K562 (cell line): ENCODE results near the gene OGDH. TPM values are rescaled to one million over a fixed set of nuclear protein-coding genes. Genes with fewer than 3 reads are reported as not detected.
A peak's percentile ranks its signal among the peaks of the same experiment; 100 is the strongest.

Source experiments
- BCOR ChIP-seq: fragments of 450-650 bp; IDR thresholded peaks from 2 replicates; pipeline ENCODE4 v1.6.1; 2016
- ETS2 ChIP-seq: IDR thresholded peaks from 2 replicates; pipeline ENCODE4 v1.6.1; 2016; ENCODE audit warnings: borderline replicate concordance, missing genetic modification characterization, mild to moderate bottlenecking, moderate library complexity, missing compliant biosample characterization; ENCODE audit not compliant: poor library complexity, severe bottlenecking
- JUND ChIP-seq, 2 experiments: IDR thresholded peaks; 2 replicates in 1 of 2; 3 replicates in 1 of 2; pipeline ENCODE4 v1.6.1; 2011; ENCODE audit warnings: borderline replicate concordance in 2 of 2, low read depth in 2 of 2, low read length in 2 of 2, improper control_type of control experiment in 1 of 2, missing biosample characterization in 1 of 2, missing genetic modification characterization in 1 of 2, missing genetic modification reagents in 1 of 2
- NFATC3 ChIP-seq: fragments of 450-650 bp; IDR thresholded peaks from 2 replicates; pipeline ENCODE4 v1.6.1; 2017; ENCODE audit warnings: mild to moderate bottlenecking
- PURB ChIP-seq: sonication (generic); formaldehyde crosslinking; IDR thresholded peaks from 2 replicates; pipeline ENCODE4 v1.9.0; 2021; ENCODE audit warnings: low read depth, mild to moderate bottlenecking, missing genetic modification reagents
- WHSC1 ChIP-seq: IDR thresholded peaks from one replicate; pipeline ENCODE4 v1.6.1; 2012; ENCODE audit warnings: low read length, control low read depth, inconsistent platforms
- ZNF449 ChIP-seq: fragments of 250-450 bp; sonication (Bioruptor Pico); IDR thresholded peaks from 2 replicates; pipeline ENCODE4 v1.8.0; 2022; ENCODE audit warnings: moderate library complexity, mild to moderate bottlenecking, inconsistent platforms
- ZNF589 ChIP-seq: fragments of 200-800 bp; sonication (Bioruptor generic); IDR thresholded peaks from 2 replicates; pipeline ENCODE4 v1.6.1; 2016; ENCODE audit warnings: low read depth, missing genetic modification characterization, missing compliant biosample characterization
- ZNF707 ChIP-seq: fragments of 250-450 bp; sonication (Bioruptor Pico); conservative IDR thresholded peaks from 2 replicates; pipeline ENCODE4 v1.8.0; 2022; ENCODE audit warnings: inconsistent platforms, mild to moderate bottlenecking, moderate library complexity
- polyA plus RNA-seq, 8 experiments: library from polyadenylated mRNA; depleted of rRNA in 4 of 8; stranded (reverse) in 5 of 8; unstranded in 3 of 8; fragments of >200 nt; fragmentation: Nextera tagmentation in 2 of 8; fragmentation: Illumina TruSeq in 1 of 8; extraction: Ambion mirVana in 2 of 8; extraction: Trizol in 1 of 8; gene quantifications; 2 replicates each; pipeline versions ENCODE4 v1.2.1 to v1.2.3, GENCODE V29; 2011 to 2014; ENCODE audit warnings: inconsistent platforms in 1 of 8, missing spikeins in 1 of 8
- total RNA-seq, 7 experiments: library from RNA; depleted of rRNA in 6 of 7; stranded (reverse); fragments of >200 nt in 6 of 7; fragmentation: Illumina TruSeq in 2 of 7; extraction: Trizol in 2 of 7; gene quantifications; 2 replicates each; pipeline versions ENCODE4 v1.2.1 to v1.2.3, GENCODE V29; 2011 to 2021; ENCODE audit warnings: low replicate concordance in 1 of 7
- TF ChIP-seq, protein P1 (sequence below), 2 experiments: fragments of 150-350 bp in 1 of 2; IDR thresholded peaks; 2 replicates each; pipeline ENCODE4 v1.6.1; 2012 to 2016; ENCODE audit warnings: low read depth in 2 of 2, low read length in 2 of 2, mild to moderate bottlenecking in 1 of 2, moderate library complexity in 1 of 2
- TF ChIP-seq, protein P2 (sequence below): sonication (generic); formaldehyde crosslinking; IDR thresholded peaks from 2 replicates; pipeline ENCODE4 v1.4.0; 2020; ENCODE audit warnings: mild to moderate bottlenecking, missing genetic modification reagents
- TF ChIP-seq, protein P3 (sequence below): fragments of 250-450 bp; sonication (Bioruptor Pico); IDR thresholded peaks from 2 replicates; pipeline ENCODE4 v1.8.0; 2022; ENCODE audit warnings: moderate library complexity, mild to moderate bottlenecking, inconsistent platforms
- TF ChIP-seq, protein P4 (sequence below): fragments of 250-450 bp; sonication (Bioruptor Pico); IDR thresholded peaks from 2 replicates; pipeline ENCODE4 v1.5.0; 2021; ENCODE audit warnings: mild to moderate bottlenecking, moderate library complexity
- TF ChIP-seq, protein P5 (sequence below): fragments of 250-450 bp; sonication (Bioruptor Pico); IDR thresholded peaks from 2 replicates; pipeline ENCODE4 v1.8.0; 2022; ENCODE audit warnings: inconsistent platforms, mild to moderate bottlenecking, moderate library complexity, borderline replicate concordance

Gene OGDH
- total and polyA plus RNA-seq, 9 of the 15 experiments (the other 6 are each of a cell fraction or from before 2014, with no cell fraction given) = 3.1 to 80.3 (median 23.5) TPM

DNA sequence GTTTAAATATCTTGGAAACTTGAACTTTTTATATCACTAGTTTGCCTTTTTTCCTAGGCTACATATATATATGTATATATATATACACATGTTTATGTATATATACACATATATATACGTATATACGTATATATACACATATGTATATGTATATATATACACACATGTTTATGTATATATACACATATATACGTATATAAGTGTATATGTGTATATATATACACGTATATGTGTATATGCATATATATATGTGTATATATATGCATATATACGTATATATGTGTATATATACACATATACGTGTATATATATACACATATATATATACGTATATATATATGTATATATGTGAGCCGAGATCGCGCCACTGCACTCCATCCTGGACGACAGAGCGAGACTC lies 10.1 kb downstream of the OGDH start (continued):
- TF ChIP-seq, protein P1, sequence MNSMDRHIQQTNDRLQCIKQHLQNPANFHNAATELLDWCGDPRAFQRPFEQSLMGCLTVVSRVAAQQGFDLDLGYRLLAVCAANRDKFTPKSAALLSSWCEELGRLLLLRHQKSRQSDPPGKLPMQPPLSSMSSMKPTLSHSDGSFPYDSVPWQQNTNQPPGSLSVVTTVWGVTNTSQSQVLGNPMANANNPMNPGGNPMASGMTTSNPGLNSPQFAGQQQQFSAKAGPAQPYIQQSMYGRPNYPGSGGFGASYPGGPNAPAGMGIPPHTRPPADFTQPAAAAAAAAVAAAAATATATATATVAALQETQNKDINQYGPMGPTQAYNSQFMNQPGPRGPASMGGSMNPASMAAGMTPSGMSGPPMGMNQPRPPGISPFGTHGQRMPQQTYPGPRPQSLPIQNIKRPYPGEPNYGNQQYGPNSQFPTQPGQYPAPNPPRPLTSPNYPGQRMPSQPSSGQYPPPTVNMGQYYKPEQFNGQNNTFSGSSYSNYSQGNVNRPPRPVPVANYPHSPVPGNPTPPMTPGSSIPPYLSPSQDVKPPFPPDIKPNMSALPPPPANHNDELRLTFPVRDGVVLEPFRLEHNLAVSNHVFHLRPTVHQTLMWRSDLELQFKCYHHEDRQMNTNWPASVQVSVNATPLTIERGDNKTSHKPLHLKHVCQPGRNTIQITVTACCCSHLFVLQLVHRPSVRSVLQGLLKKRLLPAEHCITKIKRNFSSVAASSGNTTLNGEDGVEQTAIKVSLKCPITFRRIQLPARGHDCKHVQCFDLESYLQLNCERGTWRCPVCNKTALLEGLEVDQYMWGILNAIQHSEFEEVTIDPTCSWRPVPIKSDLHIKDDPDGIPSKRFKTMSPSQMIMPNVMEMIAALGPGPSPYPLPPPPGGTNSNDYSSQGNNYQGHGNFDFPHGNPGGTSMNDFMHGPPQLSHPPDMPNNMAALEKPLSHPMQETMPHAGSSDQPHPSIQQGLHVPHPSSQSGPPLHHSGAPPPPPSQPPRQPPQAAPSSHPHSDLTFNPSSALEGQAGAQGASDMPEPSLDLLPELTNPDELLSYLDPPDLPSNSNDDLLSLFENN (IDR thresholded peaks at IDR 0.05; ENCODE audit: low read depth in 2 of 2, low read length in 2 of 2) = no peak
- TF ChIP-seq ZNF589 (CRISPR knock-in tag) (no peak), WHSC1 (no peak), PURB (CRISPR knock-in tag) (no peak), ZNF707 (CRISPR knock-in tag) (peak; percentile 63; the same call in 1 of the 2 replicates), BCOR (no peak), JUND (IDR thresholded peaks at IDR 0.05; ENCODE audit: borderline replicate concordance, low read depth, low read length) (no peak), JUND (tag; IDR thresholded peaks at IDR 0.05; ENCODE audit: borderline replicate concordance, low read depth, low read length) (no peak), ZNF449 (peak; percentile 75; the same call in 1 of the 2 replicates), NFATC3 (no peak), ETS2 (tag) (no peak)
- TF ChIP-seq, protein P2, sequence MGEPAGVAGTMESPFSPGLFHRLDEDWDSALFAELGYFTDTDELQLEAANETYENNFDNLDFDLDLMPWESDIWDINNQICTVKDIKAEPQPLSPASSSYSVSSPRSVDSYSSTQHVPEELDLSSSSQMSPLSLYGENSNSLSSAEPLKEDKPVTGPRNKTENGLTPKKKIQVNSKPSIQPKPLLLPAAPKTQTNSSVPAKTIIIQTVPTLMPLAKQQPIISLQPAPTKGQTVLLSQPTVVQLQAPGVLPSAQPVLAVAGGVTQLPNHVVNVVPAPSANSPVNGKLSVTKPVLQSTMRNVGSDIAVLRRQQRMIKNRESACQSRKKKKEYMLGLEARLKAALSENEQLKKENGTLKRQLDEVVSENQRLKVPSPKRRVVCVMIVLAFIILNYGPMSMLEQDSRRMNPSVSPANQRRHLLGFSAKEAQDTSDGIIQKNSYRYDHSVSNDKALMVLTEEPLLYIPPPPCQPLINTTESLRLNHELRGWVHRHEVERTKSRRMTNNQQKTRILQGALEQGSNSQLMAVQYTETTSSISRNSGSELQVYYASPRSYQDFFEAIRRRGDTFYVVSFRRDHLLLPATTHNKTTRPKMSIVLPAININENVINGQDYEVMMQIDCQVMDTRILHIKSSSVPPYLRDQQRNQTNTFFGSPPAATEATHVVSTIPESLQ (CRISPR knock-in tag) = no peak
- TF ChIP-seq, protein P3, sequence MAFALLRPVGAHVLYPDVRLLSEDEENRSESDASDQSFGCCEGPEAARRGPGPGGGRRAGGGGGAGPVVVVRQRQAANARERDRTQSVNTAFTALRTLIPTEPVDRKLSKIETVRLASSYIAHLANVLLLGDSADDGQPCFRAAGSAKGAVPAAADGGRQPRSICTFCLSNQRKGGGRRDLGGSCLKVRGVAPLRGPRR = no peak
- TF ChIP-seq, protein P4, sequence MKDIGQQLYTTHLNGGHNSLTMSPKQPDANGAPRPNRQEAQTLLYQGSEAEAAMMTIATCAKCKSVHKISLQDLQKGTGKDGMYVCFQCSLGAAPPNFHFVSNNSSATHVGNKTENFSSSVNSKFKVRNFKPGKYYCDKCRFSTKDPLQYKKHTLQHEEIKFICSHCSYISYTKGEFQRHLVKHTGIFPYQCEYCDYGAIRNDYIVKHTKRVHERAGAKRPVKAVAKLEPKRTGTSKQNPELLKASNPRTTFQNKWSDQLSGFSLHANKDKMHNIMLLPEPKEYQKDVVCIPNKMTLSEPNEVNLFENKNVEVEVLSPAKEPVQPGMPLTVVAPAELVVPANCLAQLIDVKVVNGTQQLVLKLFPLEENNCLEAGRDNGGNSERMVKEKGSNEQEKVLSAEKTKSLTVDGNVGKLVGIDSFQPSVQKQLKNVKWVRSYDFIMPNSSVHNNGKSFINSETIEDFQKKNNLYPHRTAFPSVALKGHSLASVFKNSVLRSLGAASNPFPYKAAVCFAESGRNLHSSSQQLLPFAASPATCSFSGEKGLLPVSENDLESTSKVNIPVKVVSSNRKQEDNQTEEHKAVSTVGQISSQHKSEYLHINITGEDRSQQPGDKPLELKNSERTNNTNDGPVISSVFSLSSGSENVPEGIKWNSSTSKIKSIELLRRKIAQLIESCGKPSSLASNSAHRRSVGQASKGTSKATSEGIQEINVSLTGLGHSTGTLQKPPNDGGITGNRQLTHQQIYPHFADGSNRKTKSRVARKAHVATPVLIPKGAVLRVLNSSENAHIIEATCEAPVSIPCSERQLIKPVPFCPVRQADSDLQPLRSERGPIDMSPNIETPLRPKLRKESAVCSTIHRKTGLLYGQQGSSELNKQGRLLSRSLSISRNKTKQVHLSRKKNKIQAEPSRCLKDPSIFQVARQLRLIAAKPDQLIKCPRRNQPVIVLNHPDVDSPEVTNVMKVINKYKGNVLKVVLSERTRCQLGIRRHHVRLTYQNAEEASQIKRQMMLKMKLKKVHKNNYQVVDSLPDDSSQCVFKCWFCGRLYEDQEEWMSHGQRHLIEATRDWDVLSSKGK (CRISPR knock-in tag) = no peak
- TF ChIP-seq, protein P5, sequence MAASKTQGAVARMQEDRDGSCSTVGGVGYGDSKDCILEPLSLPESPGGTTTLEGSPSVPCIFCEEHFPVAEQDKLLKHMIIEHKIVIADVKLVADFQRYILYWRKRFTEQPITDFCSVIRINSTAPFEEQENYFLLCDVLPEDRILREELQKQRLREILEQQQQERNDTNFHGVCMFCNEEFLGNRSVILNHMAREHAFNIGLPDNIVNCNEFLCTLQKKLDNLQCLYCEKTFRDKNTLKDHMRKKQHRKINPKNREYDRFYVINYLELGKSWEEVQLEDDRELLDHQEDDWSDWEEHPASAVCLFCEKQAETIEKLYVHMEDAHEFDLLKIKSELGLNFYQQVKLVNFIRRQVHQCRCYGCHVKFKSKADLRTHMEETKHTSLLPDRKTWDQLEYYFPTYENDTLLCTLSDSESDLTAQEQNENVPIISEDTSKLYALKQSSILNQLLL (CRISPR knock-in tag) = peak; percentile 67; the same call in 1 of the 2 replicates
